Stimulated activated CD8-positive, alpha-beta memory T cell treated with anti-CD3 and anti-CD28 coated beads, Interleukin-4, amount 100 ng/mL, for 48 hours (primary cell): ENCODE measurements around the gene RTN4.
"Not testable (repeated sequence)": the region's sequence is repeated elsewhere in the genome, so short reads cannot be mapped to it uniquely, and the experiment has no call there.

Source experiments
- DNase-seq: peaks from one replicate; pipeline ENCODE4 v3.0.0-alpha.2; 2020

The RTN4 gene

GRCh38 chr2:55009277-55010060 is 40.8 kb downstream of the RTN4 start:
- DNase-seq = no peak

- DNase-seq = no peak
These were observed 43.9 kb downstream of the RTN4 start for GRCh38 chr2:55006306-55006705.

- DNase-seq = no peak
These were observed 46.3 kb downstream of the RTN4 start for GRCh38 chr2:55003706-55004639.

GRCh38 chr2:55001716-55002115 is 48.5 kb downstream of the RTN4 start:
- DNase-seq = no peak

DNA sequence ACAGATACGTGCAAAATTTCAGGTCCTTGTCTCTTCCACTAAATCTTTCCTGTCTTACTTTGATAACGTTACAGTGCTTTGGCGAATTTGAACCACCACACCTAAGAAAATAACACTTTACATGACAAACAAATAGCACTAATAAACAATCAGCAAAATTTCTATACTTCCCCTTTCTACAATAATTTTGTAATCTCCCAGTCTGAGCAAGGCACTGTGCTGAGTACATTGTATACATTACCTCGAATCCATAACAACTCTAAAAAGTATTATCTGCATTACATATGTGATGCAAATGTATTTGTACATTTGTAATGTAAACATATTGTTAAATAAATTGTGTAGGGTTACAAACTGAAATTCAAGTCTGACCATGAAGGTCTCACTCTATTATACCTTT is 49.9 kb downstream of the RTN4 start:
- no peak for DNase-seq

GRCh38 chr2:54999182-54999581 is 51.1 kb downstream of the RTN4 start:
- no peak for DNase-seq

DNA sequence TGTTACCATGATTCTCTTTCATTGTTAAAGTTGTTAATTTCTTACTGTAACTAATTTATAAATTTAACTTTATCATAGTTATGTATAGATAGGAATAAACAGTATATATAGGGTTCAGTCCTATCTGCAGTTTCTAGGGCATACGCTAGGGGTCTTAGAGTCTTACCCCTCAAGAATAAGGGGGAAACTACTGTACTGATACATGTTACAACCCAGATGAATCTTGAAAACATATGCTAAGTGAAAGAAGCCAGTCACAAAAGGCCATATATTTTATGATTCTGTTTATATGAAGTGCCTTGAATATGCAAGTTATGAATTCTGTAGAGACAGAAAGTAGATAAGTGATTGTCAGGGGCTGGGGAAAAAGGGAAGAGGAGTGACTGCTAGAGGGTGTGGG is 52.4 kb downstream of the RTN4 start:
- DNase-seq = no peak

DNA sequence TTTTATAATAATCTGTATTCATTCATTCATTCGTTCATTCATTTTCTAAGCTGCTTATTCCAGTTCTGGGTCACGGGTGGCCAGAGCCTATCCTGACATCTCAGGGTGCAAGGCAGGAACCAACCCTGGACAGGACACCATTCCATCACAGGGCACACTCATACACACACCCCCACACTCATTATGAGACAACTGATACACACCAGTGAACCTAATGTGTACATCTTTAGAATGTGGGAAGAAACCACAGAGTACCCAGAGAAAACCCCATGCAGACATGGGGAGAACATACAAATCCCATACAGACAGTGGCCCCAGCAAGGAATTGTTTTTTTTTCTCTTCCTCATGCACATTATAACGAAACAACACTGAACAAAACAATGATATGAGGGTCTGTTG is 54.7 kb downstream of the RTN4 start:
- DNase-seq = no peak

- not testable (repeated sequence) for DNase-seq
These were observed 59.6 kb downstream of the RTN4 start for GRCh38 chr2:54990694-54991093.

GRCh38 chr2:54988612-54989011 is 61.6 kb downstream of the RTN4 start:
- no peak for DNase-seq

- no peak for DNase-seq
These were observed 64.0 kb downstream of the RTN4 start for GRCh38 chr2:54986264-54986663.

DNA sequence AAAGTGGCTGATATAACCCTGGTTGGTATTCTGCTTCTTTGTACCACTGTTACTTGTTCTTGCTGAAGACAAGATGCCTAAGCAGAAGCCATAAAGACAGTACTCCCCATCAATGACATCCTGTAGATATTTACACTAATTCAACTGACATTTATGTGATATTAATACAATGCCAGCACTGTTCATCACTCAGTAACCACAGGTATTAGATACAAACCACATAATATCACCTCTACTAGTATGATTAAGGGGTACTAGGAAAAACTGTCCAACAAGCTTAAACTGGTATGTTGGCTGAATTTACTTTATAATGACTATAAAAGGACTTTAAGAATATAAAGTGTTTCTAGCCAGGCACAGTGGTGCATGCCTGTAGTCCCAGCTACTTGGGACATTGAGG is 65.8 kb downstream of the RTN4 start:
- no peak for DNase-seq

DNA sequence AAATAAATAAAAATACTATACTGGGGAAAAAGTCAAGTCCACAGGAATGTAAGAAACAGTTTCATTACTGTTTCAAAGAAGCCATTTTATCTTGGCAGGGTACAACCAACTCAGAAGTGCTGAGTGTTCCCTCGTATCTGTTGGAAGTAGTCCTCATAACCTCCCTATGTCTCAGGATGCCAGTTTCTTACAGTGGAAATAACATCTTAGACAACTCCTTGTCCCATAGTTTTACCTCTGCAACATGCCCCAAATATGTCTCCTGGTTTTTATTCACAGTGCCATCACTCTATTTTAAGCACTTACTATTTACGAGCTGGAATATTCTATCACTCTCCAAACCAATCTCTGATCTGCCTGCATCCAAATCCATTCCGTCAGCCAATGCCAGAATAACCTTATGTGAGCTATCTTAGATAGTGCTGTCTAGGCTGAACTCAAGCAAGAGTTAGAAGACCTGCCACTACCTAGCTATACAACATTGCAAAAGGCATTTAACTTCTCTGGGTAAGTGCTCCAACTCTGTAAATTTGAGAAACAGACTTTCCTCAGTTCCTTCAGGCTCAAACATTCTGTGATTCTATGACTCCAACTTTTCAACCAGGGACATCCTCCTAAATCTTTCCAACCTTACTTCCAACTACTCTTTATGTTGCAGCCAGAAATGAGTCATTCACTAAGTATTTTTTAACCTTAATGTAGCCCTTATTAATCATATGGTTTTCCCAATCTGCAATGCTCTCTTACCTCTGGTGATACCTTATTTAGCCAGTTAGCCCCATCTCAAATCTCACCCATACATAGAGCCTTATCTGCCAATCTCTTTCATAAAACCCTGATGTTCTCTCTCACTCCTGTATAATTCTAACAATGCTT is 66.7 kb downstream of the RTN4 start:
- no peak for DNase-seq

DNA sequence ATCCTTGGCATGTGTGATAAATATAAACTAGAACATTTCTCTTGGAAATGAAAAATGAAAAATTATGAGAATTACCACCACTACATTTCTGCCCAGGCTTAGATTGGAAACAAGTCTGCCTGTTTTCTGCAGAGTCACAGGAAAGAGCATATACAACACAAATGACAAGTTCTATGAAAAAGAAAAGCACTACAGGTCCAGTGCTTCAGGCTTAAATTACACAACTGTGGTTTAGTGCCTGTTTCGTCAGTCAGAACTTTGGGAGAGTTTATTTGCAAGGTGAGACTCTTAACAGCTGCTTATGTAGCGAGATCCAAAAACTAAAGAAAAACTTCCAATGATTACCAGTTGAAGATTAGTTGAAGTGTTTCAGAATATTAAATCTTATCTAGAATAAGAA is 68.9 kb downstream of the RTN4 start:
- no peak for DNase-seq

DNA sequence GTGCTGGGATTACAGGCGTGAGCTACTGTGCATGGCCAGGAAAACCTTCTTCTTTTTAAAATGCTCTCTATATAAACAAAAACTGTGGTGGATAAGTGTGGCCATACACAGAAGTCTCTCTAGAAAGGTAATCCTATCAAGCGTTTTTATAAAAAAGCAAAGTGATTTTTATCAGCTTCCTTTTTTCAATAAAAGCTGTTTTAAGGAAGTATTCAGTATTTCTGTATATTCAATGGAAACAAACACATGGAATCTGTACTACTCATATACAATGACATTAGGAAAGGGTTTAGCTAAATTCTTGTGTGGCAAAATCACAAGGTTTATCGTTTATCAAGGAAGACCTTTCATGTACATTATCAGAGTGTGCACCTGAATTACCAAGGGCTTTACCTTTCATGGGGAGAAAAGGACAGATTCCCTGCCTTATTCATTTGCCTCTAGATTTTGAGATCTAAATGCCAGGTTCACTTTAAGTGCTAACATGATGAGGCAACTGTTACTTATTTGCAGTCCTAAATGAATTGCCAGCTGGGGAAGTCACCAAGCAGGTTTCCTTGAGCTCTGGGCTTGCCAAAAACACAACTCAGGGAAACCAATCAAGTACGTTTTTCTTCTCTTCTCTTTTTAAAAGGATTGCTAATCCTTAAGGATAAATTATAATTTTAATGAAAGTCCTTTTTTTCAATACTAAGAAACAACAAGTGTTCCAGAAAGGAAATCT is 70.8 kb downstream of the RTN4 start:
- DNase-seq = no peak

DNA sequence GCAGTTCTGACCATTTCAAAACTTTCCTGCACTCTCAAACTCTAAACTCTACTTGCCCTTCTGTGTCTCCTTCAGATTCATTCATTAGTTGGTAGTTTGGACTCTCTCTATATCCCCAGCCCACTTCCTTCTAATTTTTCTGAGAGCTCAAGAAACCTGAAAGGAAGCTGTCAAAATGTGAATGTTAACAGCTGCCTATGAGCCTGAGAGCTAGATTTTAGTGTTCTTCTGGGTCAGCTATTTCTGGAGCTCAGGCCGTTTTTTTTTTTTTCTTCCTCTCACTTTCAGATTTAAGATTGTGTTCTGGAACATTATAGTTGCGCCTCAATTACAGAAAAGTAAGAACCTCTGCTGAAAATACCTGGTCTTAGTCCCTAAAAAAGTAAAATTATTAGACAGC is 73.1 kb downstream of the RTN4 start:
- no peak for DNase-seq

GRCh38 chr2:54975598-54976492 is 74.4 kb downstream of the RTN4 start:
- DNase-seq = no peak

DNA sequence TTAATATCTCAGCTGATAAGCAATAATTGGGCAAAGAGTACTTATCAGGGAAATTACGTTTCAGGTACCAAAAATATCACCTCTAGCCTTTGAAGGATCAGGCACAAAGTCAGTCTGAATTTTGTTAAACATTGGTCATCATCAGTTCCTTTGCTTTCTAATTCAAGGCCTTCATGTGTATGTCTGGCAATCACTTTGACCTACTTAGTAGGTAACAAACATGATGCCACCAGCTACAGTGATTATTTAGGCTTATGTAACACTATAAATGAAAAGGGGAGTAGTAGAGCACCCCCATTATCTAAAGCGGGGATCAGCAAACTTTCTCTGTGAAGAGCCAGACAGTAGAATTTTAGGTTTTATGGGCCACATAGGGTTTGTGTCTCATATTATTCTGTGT is 75.1 kb downstream of the RTN4 start:
- no peak for DNase-seq

DNA sequence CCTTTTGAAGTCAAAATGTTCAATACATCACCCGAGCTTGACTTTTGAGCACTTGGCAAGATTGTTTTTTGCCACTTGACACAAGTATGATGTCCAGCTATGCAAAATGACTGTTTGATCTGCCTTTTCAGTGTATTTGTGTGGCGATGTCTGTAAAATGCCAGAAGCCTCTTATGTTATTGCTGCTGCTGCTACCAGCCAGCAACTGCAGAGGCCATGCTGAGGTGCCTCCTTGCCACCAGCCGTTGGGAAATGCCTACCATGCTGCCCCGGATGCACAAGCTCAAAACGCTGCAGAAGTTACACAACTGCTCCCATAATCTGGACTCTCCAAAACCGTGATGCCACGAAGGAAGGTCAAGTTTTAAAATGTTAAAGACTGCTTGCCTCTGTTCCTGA is 80.3 kb downstream of the RTN4 start:
- DNase-seq = no peak

DNA sequence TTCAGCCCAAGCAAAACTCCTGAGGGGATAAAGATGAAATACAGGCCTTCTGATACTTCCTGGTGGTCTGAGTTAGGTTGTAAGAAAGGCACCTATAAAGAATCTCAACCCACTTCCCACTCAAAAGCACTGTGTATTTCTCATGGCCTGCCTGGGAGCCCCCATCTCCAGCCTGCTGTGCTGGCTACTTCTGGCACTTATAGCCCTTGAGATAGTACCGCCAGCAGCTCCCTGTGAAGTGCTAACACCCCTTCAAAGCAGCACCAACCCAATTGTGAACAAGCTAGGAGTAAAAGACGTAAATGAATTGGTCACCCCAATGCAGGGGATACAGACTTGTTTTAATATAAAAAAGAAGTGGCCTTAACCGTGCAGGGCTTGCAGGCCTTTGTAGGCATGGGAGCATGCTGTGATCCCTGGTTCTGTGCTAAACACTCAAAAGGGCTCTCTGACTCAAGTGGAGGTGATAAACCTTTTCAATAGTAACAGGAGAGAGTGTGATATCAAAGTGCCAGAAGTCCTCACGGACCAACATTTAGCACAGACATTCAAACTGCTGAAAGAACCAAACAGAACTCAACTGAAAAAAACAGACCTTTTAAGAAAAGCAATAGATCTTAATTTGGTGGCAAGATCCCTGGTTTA is 80.8 kb downstream of the RTN4 start:
- no peak for DNase-seq
